PC-9 (cell line): ENCODE results near the gene NCOA4. TPM values are rescaled to one million over a fixed set of nuclear protein-coding genes. Genes with fewer than 3 reads are reported as not detected.

Experiments used
- BruUV-seq: library from RNA; stranded (reverse); fragments of 400-500 nt; replicated peaks from 2 replicates; lab custom pipeline; 2021; lab: Mats Ljungman, UMichigan
- CTCF ChIA-PET: fragments of 300-600 bp; sonication (Branson Sonifier 250); formaldehyde crosslinking; loops from one replicate; lab custom pipeline; 2022; ENCODE audit warnings: antibody characterized with exemption; lab: Charles Lee
- POLR2A ChIA-PET: fragments of 300-600 bp; sonication (Branson Sonifier 250); formaldehyde crosslinking; loops from one replicate; lab custom pipeline; 2022; ENCODE audit warnings: antibody characterized with exemption; ENCODE audit not compliant: unreplicated experiment; lab: Charles Lee
- DNase-seq, 2 experiments: peaks; one replicate each; pipeline versions ENCODE4 v3.0.0 to v3.0.0-alpha.2; 2015 to 2022; ENCODE audit warnings: mixed read lengths in 1 of 2
- H2AFZ ChIP-seq: fragments of 200-600 bp; sonication (generic); 2 replicates; pipeline ENCODE4 v1.8.1; 2017; ENCODE audit warnings: antibody characterized with exemption
- H3F3A ChIP-seq: fragments of 200-600 bp; sonication (generic); 2 replicates; pipeline ENCODE4 v1.8.1; 2017; ENCODE audit warnings: antibody characterized with exemption, mild to moderate bottlenecking, low read depth; ENCODE audit not compliant: insufficient read depth
- H3K27ac ChIP-seq: fragments of 200-600 bp; sonication (generic); 2 replicates; pipeline ENCODE4 v1.6.1; 2016; ENCODE audit warnings: mixed run types
- H3K27me3 ChIP-seq: fragments of 200-600 bp; sonication (generic); 2 replicates; pipeline ENCODE4 v1.6.1; 2016; ENCODE audit warnings: low read depth, mixed run types; ENCODE audit not compliant: insufficient read depth
- H3K36me3 ChIP-seq: fragments of 200-600 bp; sonication (generic); 2 replicates; pipeline ENCODE4 v1.6.1; 2016; ENCODE audit warnings: low read depth, mixed run types
- H3K4me1 ChIP-seq: fragments of 200-600 bp; sonication (generic); replicated peaks from 2 replicates; pipeline ENCODE4 v1.6.1; 2016; ENCODE audit warnings: mixed run types; ENCODE audit not compliant: insufficient read depth
- H3K4me2 ChIP-seq: fragments of 200-600 bp; sonication (generic); 2 replicates; pipeline ENCODE4 v1.6.1; 2017; ENCODE audit warnings: mixed run types
- H3K4me3 ChIP-seq: fragments of 200-600 bp; sonication (generic); 2 replicates; pipeline ENCODE4 v1.6.1; 2016; ENCODE audit warnings: mixed run types
- H3K79me2 ChIP-seq: fragments of 200-600 bp; sonication (generic); 2 replicates; pipeline ENCODE4 v1.6.1; 2017; ENCODE audit warnings: low read depth, mixed run types
- H3K9me2 ChIP-seq: fragments of 200-600 bp; sonication (generic); 2 replicates; pipeline ENCODE4 v1.8.1; 2017; ENCODE audit warnings: mild to moderate bottlenecking; ENCODE audit not compliant: insufficient read depth
- H3K9me3 ChIP-seq: fragments of 200-600 bp; sonication (generic); 2 replicates; pipeline ENCODE4 v1.8.1; 2016; ENCODE audit warnings: low read depth; ENCODE audit not compliant: insufficient read depth
- H4K20me1 ChIP-seq: fragments of 200-600 bp; sonication (generic); 2 replicates; pipeline ENCODE4 v1.8.1; 2017; ENCODE audit not compliant: insufficient read depth
- EZH2 ChIP-seq: fragments of 200-600 bp; sonication (generic); IDR thresholded peaks from 2 replicates; pipeline ENCODE4 v1.8.0; 2017; ENCODE audit warnings: antibody characterized with exemption, low read depth
- intact Hi-C: fragments of 100-400 bp; cut with micrococcal nuclease; formaldehyde crosslinking; loops from one replicate; pipeline ENCODE4 v1.10.0; 2022; ENCODE audit not compliant: unreplicated experiment
- total RNA-seq: library from RNA; stranded (reverse); gene quantifications from 2 replicates; pipeline ENCODE4 v1.2.3, GENCODE V29; 2021
- TF ChIP-seq, protein P1 (sequence below): fragments of 200-600 bp; sonication (generic); conservative IDR thresholded peaks from 2 replicates; pipeline ENCODE4 v1.6.1; 2017; ENCODE audit warnings: mixed run types, antibody characterized with exemption, mild to moderate bottlenecking, moderate library complexity

Gene NCOA4
- total RNA-seq, 1 experiment from 2014 or later, result 143 TPM

DNA sequence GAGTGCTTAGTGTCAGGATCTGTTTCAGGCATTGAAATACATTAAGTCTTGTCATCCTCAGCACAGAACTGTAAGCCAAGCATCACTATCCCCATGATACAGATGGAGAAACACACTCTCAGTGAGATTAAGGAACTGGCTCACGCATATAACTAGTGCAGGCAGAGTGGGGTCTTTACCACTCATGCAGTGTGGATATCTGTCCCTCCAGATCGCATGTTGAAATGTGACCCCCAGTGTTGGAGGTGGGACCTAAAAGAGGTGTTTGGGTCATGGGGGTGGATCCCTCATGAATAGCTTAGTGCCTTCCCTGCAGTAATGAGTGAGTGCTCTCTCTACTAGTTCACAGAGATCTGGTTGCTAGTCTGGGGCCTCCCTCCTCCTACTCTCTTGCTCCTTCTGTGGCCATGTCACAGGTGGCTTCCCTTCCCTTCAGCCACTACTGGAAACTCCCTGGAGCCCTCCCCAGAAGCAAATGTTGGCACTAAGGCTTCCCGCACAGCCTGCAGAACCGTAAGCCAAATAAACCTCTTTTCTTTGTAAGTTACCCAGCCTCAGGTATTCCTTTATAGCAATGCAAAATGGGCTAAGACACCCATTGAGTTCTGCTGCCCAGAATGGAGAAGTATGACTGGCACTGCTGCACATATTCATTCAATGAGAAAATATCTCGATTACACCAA is 47.4 kb upstream of the NCOA4 start:
- H3K4me1 ChIP-seq, result no peaks in the 10 kb centered on the region
- TF ChIP-seq, protein P1, sequence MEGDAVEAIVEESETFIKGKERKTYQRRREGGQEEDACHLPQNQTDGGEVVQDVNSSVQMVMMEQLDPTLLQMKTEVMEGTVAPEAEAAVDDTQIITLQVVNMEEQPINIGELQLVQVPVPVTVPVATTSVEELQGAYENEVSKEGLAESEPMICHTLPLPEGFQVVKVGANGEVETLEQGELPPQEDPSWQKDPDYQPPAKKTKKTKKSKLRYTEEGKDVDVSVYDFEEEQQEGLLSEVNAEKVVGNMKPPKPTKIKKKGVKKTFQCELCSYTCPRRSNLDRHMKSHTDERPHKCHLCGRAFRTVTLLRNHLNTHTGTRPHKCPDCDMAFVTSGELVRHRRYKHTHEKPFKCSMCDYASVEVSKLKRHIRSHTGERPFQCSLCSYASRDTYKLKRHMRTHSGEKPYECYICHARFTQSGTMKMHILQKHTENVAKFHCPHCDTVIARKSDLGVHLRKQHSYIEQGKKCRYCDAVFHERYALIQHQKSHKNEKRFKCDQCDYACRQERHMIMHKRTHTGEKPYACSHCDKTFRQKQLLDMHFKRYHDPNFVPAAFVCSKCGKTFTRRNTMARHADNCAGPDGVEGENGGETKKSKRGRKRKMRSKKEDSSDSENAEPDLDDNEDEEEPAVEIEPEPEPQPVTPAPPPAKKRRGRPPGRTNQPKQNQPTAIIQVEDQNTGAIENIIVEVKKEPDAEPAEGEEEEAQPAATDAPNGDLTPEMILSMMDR, result no peak
- TF ChIP-seq EZH2, result no peak
- POLR2A ChIA-PET, result no interaction called here

DNA sequence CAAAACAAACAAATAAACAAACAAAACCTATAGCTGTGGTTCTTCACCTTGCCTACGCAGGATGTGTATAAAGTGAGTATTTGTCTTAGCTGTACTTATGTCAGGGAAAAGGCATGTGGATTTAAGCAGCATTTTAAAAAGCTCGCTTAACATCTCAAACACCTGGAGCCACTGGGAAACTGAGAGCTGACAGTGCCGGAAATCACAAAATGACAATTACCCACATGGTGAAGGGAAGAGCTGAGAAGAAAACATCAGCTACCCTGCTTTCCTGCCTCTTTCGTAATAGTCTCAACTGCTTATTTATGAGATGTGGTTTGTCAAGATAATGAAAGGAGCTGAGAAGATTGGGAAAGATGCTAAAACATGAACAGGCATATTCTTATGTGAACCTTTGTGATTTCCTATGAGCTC is 46.7 kb upstream of the NCOA4 start:
- Histone ChIP-seq H3K27me3 (no peaks in the 10 kb centered on the region), H3K9me3 (no peaks in the 10 kb centered on the region), H4K20me1 (no peaks in the 10 kb centered on the region), H3K27ac (no peak overlapping the region), H3K9me2 (no peaks in the 10 kb centered on the region), H3K4me2 (no peak overlapping the region), H3K36me3 (no peaks in the 10 kb centered on the region), H3K4me1 (no peaks in the 10 kb centered on the region), H3F3A (no peaks in the 10 kb centered on the region), H3K79me2 (no peaks in the 10 kb centered on the region), H2AFZ (no peak overlapping the region), H3K4me3 (no peak overlapping the region)
- CTCF ChIA-PET, result no interaction called here
- intact Hi-C loops, result no loop called here
- TF ChIP-seq, protein P1, result no peak
- TF ChIP-seq EZH2, result no peak
- no TSS peak for BruUV-seq
- POLR2A ChIA-PET, result no interaction called here
- DNase-seq, result no peak

More for the DNA sequence above, 47.4 kb upstream of the NCOA4 start:
- no peak overlapping the region for H3K27ac ChIP-seq
- no peak overlapping the region for H2AFZ ChIP-seq
- no peaks in the 10 kb centered on the region for H3K9me3 ChIP-seq
- no peaks in the 10 kb centered on the region for H4K20me1 ChIP-seq
- H3K4me2 ChIP-seq, result no peak overlapping the region
- H3K27me3 ChIP-seq, result no peaks in the 10 kb centered on the region
- BruUV-seq, result no TSS peak
- H3K79me2 ChIP-seq, result no peaks in the 10 kb centered on the region
- no peaks in the 10 kb centered on the region for H3K36me3 ChIP-seq
- CTCF ChIA-PET, result no interaction called here
- intact Hi-C loops, result no loop called here
- no peak for DNase-seq
- H3K4me3 ChIP-seq, result no peak overlapping the region
- H3F3A ChIP-seq, result no peaks in the 10 kb centered on the region
- no peaks in the 10 kb centered on the region for H3K9me2 ChIP-seq

DNA sequence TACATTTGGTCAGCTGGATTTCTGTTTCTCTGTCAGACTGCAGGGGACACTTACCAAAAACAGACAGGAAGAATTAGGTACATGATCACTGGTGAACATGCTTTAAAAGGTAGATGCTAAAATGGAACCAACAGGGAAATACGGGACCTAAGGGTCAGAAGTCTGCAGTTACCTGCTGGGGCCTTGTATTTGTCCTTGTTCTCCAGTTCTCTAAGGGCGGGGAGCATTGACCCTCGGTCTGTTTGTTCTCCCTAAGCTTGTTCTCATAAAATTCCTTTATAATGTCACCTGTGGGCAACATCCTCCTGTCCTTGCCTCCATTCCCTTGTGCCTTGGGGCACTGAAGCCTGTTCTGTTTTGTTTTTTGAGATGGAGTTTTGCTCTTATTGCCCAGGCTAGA is 45.4 kb upstream of the NCOA4 start:
- POLR2A ChIA-PET, result no interaction called here
- CTCF ChIA-PET, result no interaction called here
- no peak overlapping the region for H3K4me2 ChIP-seq
- H3K9me3 ChIP-seq, result no peaks in the 10 kb centered on the region
- H3K4me3 ChIP-seq, result no peak overlapping the region
- no peaks in the 10 kb centered on the region for H3K36me3 ChIP-seq
- no TSS peak for BruUV-seq
- no peak overlapping the region for H3K27ac ChIP-seq
- intact Hi-C loops, result no loop called here
- H4K20me1 ChIP-seq, result no peaks in the 10 kb centered on the region
- no peaks in the 10 kb centered on the region for H3K27me3 ChIP-seq
- H3K79me2 ChIP-seq, result no peaks in the 10 kb centered on the region
- H3K4me1 ChIP-seq, result no peaks in the 10 kb centered on the region
- no peaks in the 10 kb centered on the region for H3F3A ChIP-seq
- DNase-seq, result no peak
- no peak overlapping the region for H2AFZ ChIP-seq
- no peaks in the 10 kb centered on the region for H3K9me2 ChIP-seq
- TF ChIP-seq, protein P1, result no peak
- TF ChIP-seq EZH2, result no peak
